ENCODE measurements around the gene APOL6.
"Not testable (repeated sequence)": the region's sequence is repeated elsewhere in the genome, so short reads cannot be mapped to it uniquely, and the experiment has no call there.

The APOL6 gene

DNA sequence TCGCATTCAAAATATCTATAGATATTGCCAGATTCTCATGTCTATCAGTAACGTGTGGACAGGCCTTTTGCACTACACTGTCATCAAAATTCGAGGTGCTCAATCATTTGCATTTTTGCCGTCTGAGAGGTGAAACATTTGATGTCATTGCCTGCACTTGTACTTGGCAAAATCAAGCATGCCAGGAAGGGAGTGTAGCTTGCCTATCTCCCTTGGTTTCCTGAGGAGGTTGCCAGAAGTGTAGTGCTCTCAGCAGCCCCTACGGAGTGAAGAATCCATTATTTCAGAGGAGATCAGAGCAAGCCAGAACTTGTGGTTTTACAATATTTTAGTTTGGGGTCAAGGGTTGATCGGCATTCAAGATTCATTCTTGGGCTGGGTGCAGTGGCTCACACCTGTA, 39.2 kb downstream of the APOL6 start:
- Histone ChIP-seq H3K4me3 (ENCODE audit: low read depth, low read length) (no peak overlapping the region), H3K9me3 (ENCODE audit: severe bottlenecking) (no peaks in the 10 kb centered on the region), H3K27me3 (ENCODE audit: insufficient read depth, low read depth, severe bottlenecking) (no peaks in the 10 kb centered on the region), H3K36me3 (no peaks in the 10 kb centered on the region), H3K27ac (no peak overlapping the region)
- TF ChIP-seq, protein P1, sequence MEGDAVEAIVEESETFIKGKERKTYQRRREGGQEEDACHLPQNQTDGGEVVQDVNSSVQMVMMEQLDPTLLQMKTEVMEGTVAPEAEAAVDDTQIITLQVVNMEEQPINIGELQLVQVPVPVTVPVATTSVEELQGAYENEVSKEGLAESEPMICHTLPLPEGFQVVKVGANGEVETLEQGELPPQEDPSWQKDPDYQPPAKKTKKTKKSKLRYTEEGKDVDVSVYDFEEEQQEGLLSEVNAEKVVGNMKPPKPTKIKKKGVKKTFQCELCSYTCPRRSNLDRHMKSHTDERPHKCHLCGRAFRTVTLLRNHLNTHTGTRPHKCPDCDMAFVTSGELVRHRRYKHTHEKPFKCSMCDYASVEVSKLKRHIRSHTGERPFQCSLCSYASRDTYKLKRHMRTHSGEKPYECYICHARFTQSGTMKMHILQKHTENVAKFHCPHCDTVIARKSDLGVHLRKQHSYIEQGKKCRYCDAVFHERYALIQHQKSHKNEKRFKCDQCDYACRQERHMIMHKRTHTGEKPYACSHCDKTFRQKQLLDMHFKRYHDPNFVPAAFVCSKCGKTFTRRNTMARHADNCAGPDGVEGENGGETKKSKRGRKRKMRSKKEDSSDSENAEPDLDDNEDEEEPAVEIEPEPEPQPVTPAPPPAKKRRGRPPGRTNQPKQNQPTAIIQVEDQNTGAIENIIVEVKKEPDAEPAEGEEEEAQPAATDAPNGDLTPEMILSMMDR (IDR thresholded peaks at IDR 0.05; ENCODE audit: low read depth, low read length), result no peak
- no peak for DNase-seq

GRCh38 chr22:35688913-35689675, 40.8 kb downstream of the APOL6 start:
- no peak overlapping the region for H3K4me3 ChIP-seq (ENCODE audit: low read depth, low read length)
- no peaks in the 10 kb centered on the region for H3K27me3 ChIP-seq (ENCODE audit: insufficient read depth, low read depth, severe bottlenecking)
- TF ChIP-seq, protein P1 (IDR thresholded peaks at IDR 0.05; ENCODE audit: low read depth, low read length), result no peak
- H3K36me3 ChIP-seq, result no peaks in the 10 kb centered on the region
- no peaks in the 10 kb centered on the region for H3K9me3 ChIP-seq (ENCODE audit: severe bottlenecking)
- no peak overlapping the region for H3K27ac ChIP-seq
- no peak for DNase-seq

DNA sequence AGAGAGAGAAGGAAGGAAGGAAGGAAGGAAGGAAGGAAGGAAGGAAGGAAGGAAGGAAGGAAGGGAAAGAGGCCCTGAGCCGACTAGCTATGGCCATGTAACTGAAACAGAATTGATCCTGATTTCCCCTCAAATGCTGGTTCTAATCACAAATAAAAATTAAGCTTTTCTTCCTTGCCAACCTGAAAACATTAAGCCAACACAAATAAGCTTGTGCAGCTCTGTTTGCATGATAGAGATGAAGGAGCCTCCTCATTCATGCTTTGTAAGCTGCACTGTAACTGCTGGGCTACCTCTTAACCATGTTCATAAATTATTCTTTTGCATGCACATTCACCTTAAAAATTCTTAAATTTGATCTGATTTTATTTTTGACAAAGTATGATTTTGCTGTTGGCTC, 41.8 kb downstream of the APOL6 start:
- no peaks in the 10 kb centered on the region for H3K27me3 ChIP-seq (ENCODE audit: insufficient read depth, low read depth, severe bottlenecking)
- no peak overlapping the region for H3K4me3 ChIP-seq (ENCODE audit: low read depth, low read length)
- H3K27ac ChIP-seq, result no peak overlapping the region
- no peaks in the 10 kb centered on the region for H3K36me3 ChIP-seq
- TF ChIP-seq, protein P1 (IDR thresholded peaks at IDR 0.05; ENCODE audit: low read depth, low read length), result no peak
- DNase-seq, result no peak
- no peaks in the 10 kb centered on the region for H3K9me3 ChIP-seq (ENCODE audit: severe bottlenecking)

GRCh38 chr22:35695202-35695601, 47.0 kb downstream of the APOL6 start:
- no peak overlapping the region for H3K27ac ChIP-seq
- TF ChIP-seq, protein P1 (IDR thresholded peaks at IDR 0.05; ENCODE audit: low read depth, low read length), result no peak

DNA sequence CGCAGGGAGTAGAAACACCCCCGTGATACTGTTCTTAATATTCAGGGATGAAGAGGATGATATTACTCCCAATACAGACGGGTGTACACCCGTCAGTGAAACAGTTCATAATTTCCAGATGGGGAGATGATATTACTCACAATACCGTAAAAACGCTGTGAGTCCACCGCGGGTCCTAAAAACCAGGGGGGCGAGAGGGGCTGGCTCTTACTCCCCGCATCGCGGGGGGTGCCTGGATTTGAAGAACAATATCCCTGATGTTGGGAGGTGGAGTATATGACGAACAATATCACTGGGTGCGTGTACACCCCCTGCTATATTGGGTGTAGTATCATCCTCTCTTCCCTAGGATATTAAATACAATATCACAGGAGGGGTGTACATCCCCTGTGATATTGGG, 48.9 kb downstream of the APOL6 start:
- Histone ChIP-seq H3K27ac (no peak overlapping the region), H3K9me3 (ENCODE audit: severe bottlenecking) (no peaks in the 10 kb centered on the region), H3K36me3 (no peaks in the 10 kb centered on the region), H3K4me3 (ENCODE audit: low read depth, low read length) (no peak overlapping the region), H3K27me3 (ENCODE audit: insufficient read depth, low read depth, severe bottlenecking) (no peaks in the 10 kb centered on the region)
- DNase-seq, result no peak
- TF ChIP-seq, protein P1 (IDR thresholded peaks at IDR 0.05; ENCODE audit: low read depth, low read length), result no peak

More at GRCh38 chr22:35695202-35695601, 47.0 kb downstream of the APOL6 start:
- no peak overlapping the region for H3K4me3 ChIP-seq (ENCODE audit: low read depth, low read length)
- H3K36me3 ChIP-seq, result no peaks in the 10 kb centered on the region
- no peak for DNase-seq
- no peaks in the 10 kb centered on the region for H3K9me3 ChIP-seq (ENCODE audit: severe bottlenecking)
- no peaks in the 10 kb centered on the region for H3K27me3 ChIP-seq (ENCODE audit: insufficient read depth, low read depth, severe bottlenecking)

- not testable (repeated sequence) for H3K36me3 ChIP-seq; H3K27me3 ChIP-seq (ENCODE audit: insufficient read depth, low read depth, severe bottlenecking); H3K9me3 ChIP-seq (ENCODE audit: severe bottlenecking); DNase-seq; H3K4me3 ChIP-seq (ENCODE audit: low read depth, low read length); H3K27ac ChIP-seq
Measured at GRCh38 chr22:35699852-35700251, 51.6 kb downstream of the APOL6 start.

Data from WERI-Rb-1 (cell line).